Midbrain (tissue), 1 donor: ENCODE measurements around the gene ANKRD1.

Experiments used
- DNase-seq: peaks from one replicate; lab custom pipeline; 2025; lab: John Stamatoyannopoulos, UW

The ANKRD1 gene

GRCh38 chr10:90935581-90936275, 14.8 kb upstream of the ANKRD1 start:
- DNase-seq, result no peak

GRCh38 chr10:90930971-90931871, 10.3 kb upstream of the ANKRD1 start:
- no peak for DNase-seq

- DNase-seq, result peak; percentile 9
Observed at GRCh38 chr10:90930070-90930837, 9.4 kb upstream of the ANKRD1 start.

- DNase-seq, result no peak
Observed at GRCh38 chr10:90929179-90929578, 8.3 kb upstream of the ANKRD1 start.

GRCh38 chr10:90927293-90927692, 6.4 kb upstream of the ANKRD1 start:
- DNase-seq, result no peak

GRCh38 chr10:90925079-90926029, 4.5 kb upstream of the ANKRD1 start:
- no peak for DNase-seq

GRCh38 chr10:90924552-90924951, 3.7 kb upstream of the ANKRD1 start:
- no peak for DNase-seq

- no peak for DNase-seq
Observed at GRCh38 chr10:90923111-90923731, 2.3 kb upstream of the ANKRD1 start.

- no peak for DNase-seq
Observed at GRCh38 chr10:90921906-90922305, 1.0 kb upstream of the ANKRD1 start.

- no peak for DNase-seq
Observed at GRCh38 chr10:90919683-90920574, 958 bp downstream of the ANKRD1 start.

- DNase-seq, result no peak
Observed at GRCh38 chr10:90917968-90918318, 2.9 kb downstream of the ANKRD1 start.

- DNase-seq, result no peak
Observed at GRCh38 chr10:90917238-90917967, 3.5 kb downstream of the ANKRD1 start.

- no peak for DNase-seq
Observed at GRCh38 chr10:90916392-90917237, 4.3 kb downstream of the ANKRD1 start.

- no peak for DNase-seq
Observed at GRCh38 chr10:90915766-90916075, 5.2 kb downstream of the ANKRD1 start.

GRCh38 chr10:90914992-90915765, 5.7 kb downstream of the ANKRD1 start:
- DNase-seq, result no peak

GRCh38 chr10:90913774-90914420, 7.0 kb downstream of the ANKRD1 start:
- no peak for DNase-seq

GRCh38 chr10:90912854-90913479, 7.9 kb downstream of the ANKRD1 start:
- no peak for DNase-seq
